ENCODE measurements around the gene IFITM1.
"Not testable (repeated sequence)": the region's sequence is repeated elsewhere in the genome, so short reads cannot be mapped to it uniquely, and the experiment has no call there.

Gene IFITM1

GRCh38 chr11:282630-283360 lies 31.0 kb upstream of the IFITM1 start:
- DNase-seq (ENCODE audit: low spot score) = no peak

- DNase-seq (ENCODE audit: low spot score) = no peak
Measured at GRCh38 chr11:283405-284104, 30.3 kb upstream of the IFITM1 start.

- DNase-seq (ENCODE audit: low spot score) = peak; percentile 52
Measured at GRCh38 chr11:284105-285020, 29.5 kb upstream of the IFITM1 start.

DNA sequence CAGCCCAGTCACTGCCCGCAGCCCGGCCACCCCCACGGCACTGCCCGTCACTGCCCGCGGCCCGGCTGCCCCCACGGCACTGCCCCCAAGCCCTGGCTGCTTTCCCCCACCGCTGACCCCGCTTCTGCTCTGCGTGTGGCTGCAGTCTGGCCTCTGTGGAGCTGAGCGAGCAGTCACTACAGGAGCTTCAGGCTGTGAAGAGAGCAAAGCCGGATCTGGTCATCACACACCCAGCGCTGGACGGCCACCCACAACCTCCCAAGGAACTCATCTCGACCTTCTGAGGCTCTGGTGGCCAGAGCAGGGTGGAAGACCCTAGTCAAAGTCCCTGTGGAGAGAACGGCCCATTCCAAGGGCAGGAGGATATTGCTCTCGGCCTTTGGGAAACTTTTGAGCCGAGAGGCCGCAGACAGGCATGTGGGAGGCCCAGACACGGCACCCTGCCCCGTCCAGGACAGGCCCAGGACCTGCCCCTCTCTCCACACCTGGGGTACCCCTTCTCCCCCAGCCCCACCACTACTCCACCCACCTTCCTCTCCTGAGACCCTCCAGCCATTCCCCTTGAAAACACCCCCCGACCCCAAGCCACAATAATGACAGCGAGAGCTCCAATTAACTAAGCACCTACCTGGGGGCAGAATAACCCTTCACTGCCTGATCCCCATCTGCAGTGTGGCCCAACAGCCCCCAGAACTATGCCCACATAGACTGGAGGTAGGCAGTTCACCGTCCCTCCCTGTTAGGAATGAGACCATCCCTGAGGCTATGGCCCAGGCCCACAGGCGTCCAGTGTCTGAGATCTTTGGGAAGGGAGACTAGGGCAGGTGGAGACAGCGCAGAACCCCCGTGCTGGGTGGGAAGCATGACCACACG lies 28.6 kb upstream of the IFITM1 start:
- no peak for DNase-seq (ENCODE audit: low spot score)

GRCh38 chr11:285894-286220 lies 28.0 kb upstream of the IFITM1 start:
- no peak for DNase-seq (ENCODE audit: low spot score)

DNA sequence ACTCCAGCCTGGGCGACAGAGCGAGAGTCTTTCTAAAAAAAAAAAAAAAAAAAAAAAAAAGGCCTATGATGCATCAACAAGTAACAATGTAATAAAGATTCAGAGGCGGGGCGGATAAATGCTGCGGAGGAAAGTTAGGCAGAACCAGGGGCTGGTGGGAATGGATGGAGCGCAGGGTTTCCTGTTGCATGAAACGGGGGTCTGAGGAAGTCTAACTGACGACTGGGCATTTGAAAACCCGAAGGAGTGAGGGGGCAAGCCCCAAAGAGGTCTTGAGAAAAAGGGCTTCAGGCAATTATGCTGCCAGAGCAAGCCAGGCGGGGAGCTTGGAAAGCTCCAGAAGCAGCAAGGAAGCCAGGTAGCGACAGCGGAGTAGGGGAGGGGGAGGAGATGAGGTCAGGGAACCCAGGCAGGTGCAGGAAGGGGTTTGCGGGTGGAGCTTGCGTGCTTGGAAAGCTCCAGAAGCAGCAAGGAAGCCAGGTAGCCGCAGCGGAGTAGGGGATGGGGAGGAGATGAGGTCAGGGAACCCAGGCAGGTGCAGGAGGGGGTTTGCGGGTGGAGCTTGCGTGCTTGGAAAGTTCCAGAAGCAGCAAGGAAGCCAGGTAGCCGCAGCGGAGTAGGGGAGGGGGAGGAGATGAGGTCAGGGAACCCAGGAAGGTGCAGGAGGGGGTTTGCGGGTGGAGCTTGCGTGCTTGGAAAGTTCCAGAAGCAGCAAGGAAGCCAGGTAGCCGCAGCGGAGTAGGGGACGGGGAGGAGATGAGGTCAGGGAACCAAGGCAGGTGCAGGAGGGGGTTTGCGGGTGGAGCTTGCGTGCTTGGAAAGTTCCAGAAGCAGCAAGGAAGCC lies 26.6 kb upstream of the IFITM1 start:
- DNase-seq (ENCODE audit: low spot score) = not testable (repeated sequence)

- no peak for DNase-seq (ENCODE audit: low spot score)
Measured at GRCh38 chr11:287821-288477, 25.9 kb upstream of the IFITM1 start.

- DNase-seq (ENCODE audit: low spot score) = peak; percentile 78
Measured at GRCh38 chr11:288478-289397, 25.1 kb upstream of the IFITM1 start, which contains the start of gene PGGHG. PGGHG (plus strand) TSS chr11:289126; CDS start chr11:289817, 691 bp downstream.

DNA sequence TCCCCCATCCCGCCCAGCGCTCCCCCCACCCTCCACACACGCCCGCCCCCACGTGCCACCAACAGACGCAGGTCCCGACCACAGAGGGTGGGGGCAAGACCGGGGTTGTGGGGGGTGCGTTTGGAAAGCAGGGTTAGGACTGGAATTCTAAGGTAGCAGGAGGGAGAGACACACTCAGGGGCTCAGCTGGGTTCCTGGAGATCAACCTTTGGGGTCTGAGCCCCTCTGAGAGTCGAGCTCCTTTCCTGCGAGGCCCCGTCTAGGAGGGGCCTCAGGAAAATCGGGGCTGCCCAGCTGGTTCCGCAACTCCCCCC lies 24.5 kb upstream of the IFITM1 start:
- no peak for DNase-seq (ENCODE audit: low spot score)

- DNase-seq (ENCODE audit: low spot score) = no peak
Measured at GRCh38 chr11:289712-290620, 23.9 kb upstream of the IFITM1 start.

DNA sequence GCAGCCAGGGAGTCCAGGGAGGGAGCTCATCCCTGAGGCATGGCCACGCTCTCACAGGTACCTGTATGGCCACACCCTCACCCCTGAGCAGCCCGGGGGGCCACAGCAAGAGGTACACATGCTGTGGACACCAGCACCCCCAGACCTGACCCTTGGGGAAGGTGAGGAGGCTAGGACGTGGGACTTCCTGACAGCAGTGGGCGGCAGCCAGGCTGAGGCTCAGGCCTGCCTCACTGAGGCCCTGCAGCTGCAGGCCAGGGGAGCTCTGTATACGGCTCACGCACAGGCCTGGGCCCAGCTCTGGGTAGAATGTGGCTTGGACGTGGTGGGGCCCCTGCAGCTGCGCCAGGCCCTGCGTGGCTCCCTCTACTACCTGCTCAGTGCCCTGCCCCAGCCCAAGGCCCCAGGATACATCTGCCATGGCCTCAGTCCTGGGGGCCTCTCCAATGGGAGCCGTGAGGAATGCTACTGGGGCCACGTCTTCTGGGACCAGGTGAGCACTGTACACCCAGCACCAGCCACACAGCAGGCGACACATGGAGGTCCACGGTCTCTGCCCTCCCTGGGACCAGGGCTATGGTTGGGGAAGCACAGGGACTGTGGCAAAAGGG lies 23.1 kb upstream of the IFITM1 start:
- no peak for DNase-seq (ENCODE audit: low spot score)

- DNase-seq (ENCODE audit: low spot score) = no peak
Measured at GRCh38 chr11:291281-292210, 22.3 kb upstream of the IFITM1 start.

- DNase-seq (ENCODE audit: low spot score) = no peak
Measured at GRCh38 chr11:292211-293121, 21.4 kb upstream of the IFITM1 start.

GRCh38 chr11:293271-293851 lies 20.5 kb upstream of the IFITM1 start:
- no peak for DNase-seq (ENCODE audit: low spot score)
